Stimulated activated CD8-positive, alpha-beta memory T cell treated with anti-CD3 and anti-CD28 coated beads, Interleukin-12 subunit alpha, Interleukin-12 subunit beta, amount 100 ng/mL, for 24 hours (primary cell): ENCODE measurements around the gene MAVS.
A peak's percentile ranks its signal among the peaks of the same experiment; 100 is the strongest.

Experiments
- DNase-seq: peaks from one replicate; pipeline ENCODE4 v3.0.0-alpha.2; 2020; ENCODE audit errors: extremely low read depth

Gene MAVS

GRCh38 chr20:3846740-3847428 is at the start of gene MAVS:
TSS of gene MAVS (plus strand) at chr20:3846834. CDS start at chr20:3854625, 7,791 bp downstream.
- DNase-seq: peak; percentile 74

- DNase-seq: no peak
These were observed 49.4 kb upstream of the MAVS start for GRCh38 chr20:3797226-3797545.

GRCh38 chr20:3797592-3798372 is 48.9 kb upstream of the MAVS start:
- DNase-seq: no peak

- DNase-seq: no peak
These were observed 48.3 kb upstream of the MAVS start for GRCh38 chr20:3798373-3798768.

GRCh38 chr20:3798908-3799248 is 47.8 kb upstream of the MAVS start:
- no peak for DNase-seq

- DNase-seq: no peak
These were observed 46.3 kb upstream of the MAVS start for GRCh38 chr20:3800256-3800877.

GRCh38 chr20:3800878-3801260 is 45.8 kb upstream of the MAVS start:
- no peak for DNase-seq

- no peak for DNase-seq
These were observed 45.3 kb upstream of the MAVS start for GRCh38 chr20:3801299-3801698.

GRCh38 chr20:3801846-3802245 is 44.8 kb upstream of the MAVS start:
- DNase-seq: no peak

GRCh38 chr20:3802524-3803239 is 44.0 kb upstream of the MAVS start:
- DNase-seq: no peak

- no peak for DNase-seq
These were observed 43.3 kb upstream of the MAVS start for GRCh38 chr20:3803289-3803688.

GRCh38 chr20:3803854-3804253 is 42.8 kb upstream of the MAVS start:
- no peak for DNase-seq

GRCh38 chr20:3804254-3804751 is 42.3 kb upstream of the MAVS start:
- DNase-seq: no peak

- no peak for DNase-seq
These were observed 41.9 kb upstream of the MAVS start for GRCh38 chr20:3804781-3805180.

GRCh38 chr20:3808544-3808943 is 38.1 kb upstream of the MAVS start:
- no peak for DNase-seq

GRCh38 chr20:3811467-3812258 is 35.0 kb upstream of the MAVS start:
- DNase-seq: peak; percentile 82

- no peak for DNase-seq
These were observed 34.4 kb upstream of the MAVS start for GRCh38 chr20:3812259-3812681.

- no peak for DNase-seq
These were observed 33.4 kb upstream of the MAVS start for GRCh38 chr20:3812975-3813847.

- no peak for DNase-seq
These were observed 32.6 kb upstream of the MAVS start for GRCh38 chr20:3813848-3814581.
